Fibroblast of lung (primary cell): ENCODE results near the gene CREM.
"Not testable (repeated sequence)": the region's sequence is repeated elsewhere in the genome, so short reads cannot be mapped to it uniquely, and the experiment has no call there.

Source experiments
- CTCF ChIP-seq, 2 donors: IDR thresholded peaks in 1 of 2; conservative IDR thresholded peaks in 1 of 2; 1 replicate in 1 of 2; 2 replicates in 1 of 2; pipeline ENCODE4 v1.5.1; 2011 to 2012; ENCODE audit warnings: low read length in 2 of 2, control low read depth in 1 of 2, inconsistent platforms in 1 of 2, low read depth in 1 of 2, mild to moderate bottlenecking in 1 of 2
- EZH2 ChIP-seq: IDR thresholded peaks from 2 replicates; pipeline ENCODE4 v1.5.1; 2012; ENCODE audit warnings: low read length, control low read depth, mild to moderate bottlenecking; ENCODE audit errors: missing control alignments

GRCh38 chr10:35080261-35080660 lies 46.4 kb upstream of the CREM start:
- not testable (repeated sequence) for TF ChIP-seq CTCF (conservative IDR thresholded peaks at IDR 0.05 in 1 of 2, IDR thresholded peaks at IDR 0.05 in 1 of 2; ENCODE audit: low read depth in 1 of 2, low read length in 2 of 2); EZH2
